Suprapubic skin (tissue), 4 donors: ENCODE results near the gene COPS3. TPM values are rescaled to one million over a fixed set of nuclear protein-coding genes. Genes with fewer than 3 reads are reported as not detected.

Source experiments
- DNase-seq, 2 donors: peaks; one replicate each; pipeline ENCODE4 v3.0.0-alpha.2; 2019; ENCODE audit warnings: low spot score in 2 of 2
- H3K27ac ChIP-seq: fragments of 200-600 bp; sonication (generic); one replicate; pipeline ENCODE4 v1.5.1; 2019
- H3K27me3 ChIP-seq: fragments of 200-600 bp; sonication (generic); one replicate; pipeline ENCODE4 v1.5.1; 2019
- H3K36me3 ChIP-seq: fragments of 200-600 bp; sonication (generic); one replicate; pipeline ENCODE4 v1.5.1; 2019
- H3K4me1 ChIP-seq: fragments of 200-600 bp; sonication (generic); one replicate; pipeline ENCODE4 v1.5.1; 2019
- H3K4me3 ChIP-seq: fragments of 200-600 bp; sonication (generic); one replicate; pipeline ENCODE4 v1.5.1; 2019; ENCODE audit warnings: mild to moderate bottlenecking
- H3K9me3 ChIP-seq: fragments of 200-600 bp; sonication (generic); one replicate; pipeline ENCODE4 v1.5.1; 2019
- EP300 ChIP-seq: sonication (generic); formaldehyde crosslinking; IDR thresholded peaks from one replicate; pipeline ENCODE4 v1.6.1; 2017; ENCODE audit warnings: antibody characterized with exemption
- POLR2A ChIP-seq, 2 donors: fragments of 450-650 bp; IDR thresholded peaks; one replicate each; pipeline ENCODE4 v1.6.1; 2017; ENCODE audit warnings: antibody characterized with exemption in 2 of 2, mild to moderate bottlenecking in 2 of 2, moderate library complexity in 2 of 2
- POLR2AphosphoS5 ChIP-seq, 3 donors: sonication (generic); formaldehyde crosslinking; IDR thresholded peaks; one replicate each; pipeline ENCODE4 v1.6.1; 2017; ENCODE audit warnings: antibody characterized with exemption in 3 of 3
- WGBS: methylation state at CpG from one replicate; pipeline ENCODE4 v1.1.5; 2018; 5-methylcytosine and 5-hydroxymethylcytosine counted together
- total RNA-seq, 4 donors: library from RNA; depleted of rRNA; stranded (reverse); fragments of >200 nt; gene quantifications; one replicate each; pipeline ENCODE4 v1.1.0, GENCODE V29; 2016
- TF ChIP-seq, protein P1 (sequence below), 2 donors: fragments of 200-600 bp in 1 of 2; fragments of 450-650 bp in 1 of 2; sonication (generic) in 1 of 2; IDR thresholded peaks; one replicate each; pipeline ENCODE4 v1.5.1; 2016 to 2019; ENCODE audit warnings: antibody characterized with exemption in 2 of 2, mild to moderate bottlenecking in 1 of 2, moderate library complexity in 1 of 2

Gene COPS3
- total RNA-seq, 4 donors from 2014 or later = 55.0 to 77.3 (median 59.4) TPM

DNA sequence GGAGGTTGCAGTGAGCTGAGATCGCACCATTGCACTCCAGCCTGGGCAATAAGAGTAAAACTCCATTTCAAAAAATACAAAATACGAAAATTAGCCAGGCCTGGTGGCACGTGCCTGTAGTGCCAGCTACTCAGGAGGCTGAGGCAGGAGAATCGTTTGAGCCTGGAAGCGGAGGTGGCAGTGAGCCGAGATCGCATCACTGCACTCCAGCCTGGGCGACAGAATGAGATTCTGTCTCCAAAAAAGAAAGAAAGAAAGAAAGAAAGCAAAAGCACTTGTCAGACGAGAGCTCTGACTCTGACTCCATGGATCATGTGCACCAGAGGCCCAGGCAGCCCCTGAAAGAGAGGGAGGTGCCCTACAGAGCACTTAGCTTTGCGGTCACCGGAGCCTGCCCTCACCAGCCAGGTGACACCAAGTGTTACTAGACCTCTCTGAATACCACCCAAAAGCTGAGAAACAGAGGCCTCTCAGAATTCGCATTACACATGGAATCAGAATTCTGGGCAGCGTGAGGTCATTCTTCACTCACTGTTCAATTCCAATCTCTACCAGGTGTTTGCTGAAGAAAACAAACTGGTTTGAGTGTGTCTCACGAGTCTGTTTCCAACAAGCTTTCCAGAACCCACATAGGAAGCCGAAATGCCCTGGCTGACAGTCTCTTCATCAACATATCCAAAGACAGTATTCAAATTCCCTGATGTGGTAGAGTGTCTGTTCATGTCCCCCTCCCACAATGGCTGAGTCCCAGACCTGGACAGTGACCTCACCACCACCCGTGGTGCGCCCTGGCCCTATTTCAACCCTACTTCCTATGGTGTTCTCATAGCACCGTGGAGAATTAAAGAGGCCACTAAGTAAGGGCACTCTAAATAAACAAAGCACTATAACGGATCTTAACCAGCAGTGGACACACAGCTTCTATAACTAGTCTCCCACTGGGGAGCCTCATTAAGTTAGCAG lies 45.6 kb downstream of the COPS3 start:
- peaks cover 25% of the 10 kb centered on the region for H3K36me3 ChIP-seq
- H3K27ac ChIP-seq = peak overlapping the region; percentile 92
- H3K27me3 ChIP-seq = no peaks in the 10 kb centered on the region
- TF ChIP-seq POLR2A (IDR thresholded peaks at IDR 0.05) (no peak), POLR2AphosphoS5 (IDR thresholded peaks at IDR 0.05) (no peak), EP300 (no peak)
- TF ChIP-seq, protein P1, sequence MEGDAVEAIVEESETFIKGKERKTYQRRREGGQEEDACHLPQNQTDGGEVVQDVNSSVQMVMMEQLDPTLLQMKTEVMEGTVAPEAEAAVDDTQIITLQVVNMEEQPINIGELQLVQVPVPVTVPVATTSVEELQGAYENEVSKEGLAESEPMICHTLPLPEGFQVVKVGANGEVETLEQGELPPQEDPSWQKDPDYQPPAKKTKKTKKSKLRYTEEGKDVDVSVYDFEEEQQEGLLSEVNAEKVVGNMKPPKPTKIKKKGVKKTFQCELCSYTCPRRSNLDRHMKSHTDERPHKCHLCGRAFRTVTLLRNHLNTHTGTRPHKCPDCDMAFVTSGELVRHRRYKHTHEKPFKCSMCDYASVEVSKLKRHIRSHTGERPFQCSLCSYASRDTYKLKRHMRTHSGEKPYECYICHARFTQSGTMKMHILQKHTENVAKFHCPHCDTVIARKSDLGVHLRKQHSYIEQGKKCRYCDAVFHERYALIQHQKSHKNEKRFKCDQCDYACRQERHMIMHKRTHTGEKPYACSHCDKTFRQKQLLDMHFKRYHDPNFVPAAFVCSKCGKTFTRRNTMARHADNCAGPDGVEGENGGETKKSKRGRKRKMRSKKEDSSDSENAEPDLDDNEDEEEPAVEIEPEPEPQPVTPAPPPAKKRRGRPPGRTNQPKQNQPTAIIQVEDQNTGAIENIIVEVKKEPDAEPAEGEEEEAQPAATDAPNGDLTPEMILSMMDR (IDR thresholded peaks at IDR 0.05) = no peak
- H3K9me3 ChIP-seq = no peaks in the 10 kb centered on the region
- DNase-seq = no peak
- WGBS = 42% methylated on average over 19 of the region's 19 CpGs
- peak overlapping the region; percentile 99 for H3K4me3 ChIP-seq
- H3K4me1 ChIP-seq = peaks cover 31% of the 10 kb centered on the region

DNA sequence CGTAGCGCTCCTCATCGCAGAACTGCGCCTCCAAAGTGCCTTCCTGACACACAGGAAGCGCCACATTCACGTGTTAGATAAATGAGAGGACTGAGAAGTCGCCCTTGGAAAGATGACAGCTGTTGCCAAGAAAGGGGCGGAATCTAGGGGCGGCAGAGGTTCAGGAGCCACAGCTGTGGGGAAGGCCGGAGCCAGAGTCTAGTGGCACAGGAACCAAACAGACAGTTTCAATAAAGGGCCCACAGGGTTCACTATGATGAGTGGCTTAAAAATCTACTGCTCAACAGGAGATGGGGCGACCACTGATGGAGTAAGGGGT lies 48.8 kb downstream of the COPS3 start:
- peaks cover 23% of the 10 kb centered on the region for H3K4me1 ChIP-seq
- H3K9me3 ChIP-seq = no peaks in the 10 kb centered on the region
- TF ChIP-seq, protein P1 (IDR thresholded peaks at IDR 0.05) = no peak
- H3K4me3 ChIP-seq = no peak overlapping the region
- no peaks in the 10 kb centered on the region for H3K27me3 ChIP-seq
- no peak for DNase-seq
- H3K27ac ChIP-seq = no peak overlapping the region
- WGBS = 88% methylated on average over 11 of the region's 11 CpGs
- peaks cover 57% of the 10 kb centered on the region for H3K36me3 ChIP-seq

- Histone ChIP-seq H3K4me1 (peaks cover 23% of the 10 kb centered on the region), H3K4me3 (no peak overlapping the region), H3K36me3 (peaks cover 62% of the 10 kb centered on the region), H3K27me3 (no peaks in the 10 kb centered on the region), H3K27ac (no peak overlapping the region), H3K9me3 (no peaks in the 10 kb centered on the region)
- TF ChIP-seq POLR2A (IDR thresholded peaks at IDR 0.05) (no peak), EP300 (no peak), POLR2AphosphoS5 (IDR thresholded peaks at IDR 0.05) (no peak)
- no peak for DNase-seq
- WGBS = 88% methylated on average over 15 of the region's 16 CpGs
Measured at GRCh38 chr17:17231621-17232302, 49.3 kb downstream of the COPS3 start.

DNA sequence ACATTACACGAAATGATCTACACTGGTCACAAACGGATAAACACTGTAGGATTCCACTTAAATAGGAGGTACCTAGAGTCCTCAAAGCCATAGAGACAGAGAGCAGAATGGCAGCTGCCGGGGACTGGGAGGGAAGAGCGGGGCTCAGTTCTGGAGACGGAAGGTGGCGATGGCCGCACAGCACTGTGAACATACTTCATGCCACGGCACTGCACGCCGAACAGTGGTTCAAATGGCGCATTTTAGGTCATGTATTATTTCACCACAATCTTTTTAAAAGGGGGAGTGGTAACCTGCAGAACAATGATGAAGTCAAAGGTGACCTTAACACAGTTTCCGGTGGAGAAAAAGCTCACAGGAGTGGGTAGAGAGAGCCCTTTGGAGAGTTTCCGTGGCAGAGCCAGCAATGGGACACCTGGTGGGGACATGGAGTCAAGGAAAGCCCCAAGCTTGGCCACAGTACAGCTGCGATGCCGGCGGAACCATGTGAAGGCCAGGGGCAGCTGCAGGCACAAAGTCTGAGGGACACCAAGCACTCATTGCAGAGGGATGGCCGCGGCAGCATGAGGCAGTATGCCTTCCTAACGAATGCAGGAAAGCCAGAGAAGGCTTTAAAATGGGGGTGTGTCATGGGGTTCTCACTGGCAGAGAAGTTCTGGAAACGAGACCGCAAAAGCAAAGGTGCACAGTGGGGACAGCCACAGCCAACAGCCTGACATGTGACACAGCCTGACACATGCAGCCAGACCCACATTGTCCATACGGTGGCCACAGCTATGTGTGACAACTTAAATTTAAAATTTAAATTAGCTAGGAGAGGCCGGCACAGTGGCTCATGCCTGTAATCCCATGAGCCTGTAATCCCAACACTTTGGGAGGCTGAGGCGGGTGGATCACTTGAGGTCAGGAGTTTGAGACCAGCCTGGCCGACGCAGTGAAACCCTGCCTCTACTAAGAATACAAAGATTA lies 51.3 kb downstream of the COPS3 start:
- H3K4me3 ChIP-seq = no peak overlapping the region
- DNase-seq = no peak
- H3K4me1 ChIP-seq = peaks cover 10% of the 10 kb centered on the region
- TF ChIP-seq EP300 = no peak
- TF ChIP-seq, protein P1 (IDR thresholded peaks at IDR 0.05) = no peak
- TF ChIP-seq POLR2A (IDR thresholded peaks at IDR 0.05) = no peak
- no peak for TF ChIP-seq POLR2AphosphoS5 (IDR thresholded peaks at IDR 0.05)
- WGBS = 90% methylated on average over 26 of the region's 26 CpGs
- no peaks in the 10 kb centered on the region for H3K27me3 ChIP-seq
- H3K9me3 ChIP-seq = no peaks in the 10 kb centered on the region
- H3K27ac ChIP-seq = no peak overlapping the region
- peaks cover 83% of the 10 kb centered on the region for H3K36me3 ChIP-seq

DNA sequence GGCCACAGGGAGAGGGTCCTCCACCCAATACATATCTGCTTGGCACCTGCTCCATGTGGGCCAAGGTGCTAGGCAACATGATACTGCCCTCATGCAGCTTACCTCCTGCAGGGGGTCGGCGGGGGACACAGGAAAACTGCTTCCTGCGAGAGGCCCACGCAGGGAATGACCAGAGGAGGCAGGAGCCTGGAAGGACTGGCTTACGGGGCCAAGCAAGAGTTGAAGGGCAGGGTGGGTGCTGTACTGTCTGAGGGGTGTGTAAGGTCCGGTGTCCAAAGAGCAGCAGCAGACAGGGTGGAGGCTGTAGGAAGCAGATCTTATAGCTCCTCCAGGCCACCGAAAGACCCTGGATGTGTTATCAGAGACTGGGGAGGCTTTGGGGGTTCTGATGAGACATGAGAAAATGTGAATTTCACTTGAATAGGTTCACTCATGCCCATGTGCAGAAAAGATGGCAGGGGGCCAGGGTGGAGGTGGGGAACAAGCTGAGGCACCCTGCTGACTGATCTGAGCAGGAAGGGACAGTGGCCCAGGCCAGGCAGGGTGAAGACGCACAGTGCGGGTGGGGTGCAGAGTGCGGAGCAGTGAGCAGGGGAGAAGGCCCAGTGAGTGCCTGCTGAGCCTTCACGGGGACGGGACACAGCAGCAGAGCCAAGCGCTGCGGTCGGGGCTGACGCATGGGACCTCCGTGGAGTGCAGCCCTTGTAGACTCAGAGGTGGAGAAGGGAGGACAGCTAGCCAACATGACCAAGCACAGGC lies 52.3 kb downstream of the COPS3 start:
- H3K27ac ChIP-seq = no peak overlapping the region
- TF ChIP-seq POLR2AphosphoS5 (IDR thresholded peaks at IDR 0.05) (no peak), POLR2A (IDR thresholded peaks at IDR 0.05) (no peak)
- TF ChIP-seq, protein P1 (IDR thresholded peaks at IDR 0.05) = no peak
- no peaks in the 10 kb centered on the region for H3K9me3 ChIP-seq
- 97% methylated on average over 17 of the region's 17 CpGs for WGBS
- H3K4me3 ChIP-seq = no peak overlapping the region
- peaks cover 93% of the 10 kb centered on the region for H3K36me3 ChIP-seq
- no peaks in the 10 kb centered on the region for H3K27me3 ChIP-seq
- H3K4me1 ChIP-seq = peaks cover under 1% of the 10 kb centered on the region
- DNase-seq = no peak
